ENCODE results near the gene EEF2K. TPM values are rescaled to one million over a fixed set of nuclear protein-coding genes. Genes with fewer than 3 reads are reported as not detected.

Gene EEF2K
- total RNA-seq, 4 donors from 2014 or later: 10.6 to 26.9 (median 16.2) TPM

- Histone ChIP-seq H3K27me3 (no peaks in the 10 kb centered on the region), H3K9me3 (no peaks in the 10 kb centered on the region), H3K4me1 (peaks cover 19 to 48% (median 28%) of the 10 kb centered on the region in 3 donors), H3K36me3 (no peaks in the 10 kb centered on the region), H3K4me3 (peak overlapping the region; percentile 62 to 76 (median 72)), H3K27ac (peak overlapping the region; percentile 96 to 99 (median 98))
- TF ChIP-seq POLR2A (IDR thresholded peaks at IDR 0.05) (no peak), CTCF (IDR thresholded peaks at IDR 0.05) (peak in 1 of 6 experiments; percentile 2)
- intact Hi-C loops (cut with DNase I): loop anchor here (5.0 to 10.0 kb wide), 2 partner anchors 195 to 242 kb away; no protein-coding TSS in a partner anchor
- peak; percentile 51 for DNase-seq
- WGBS, 2 donors: 2 to 4% methylated on average over 17 to 18 of the region's 18 CpGs
Observed at GRCh38 chr16:22189473-22190080, 16.5 kb upstream of the EEF2K start.

GRCh38 chr16:22190081-22190775 is 15.8 kb upstream of the EEF2K start:
- Histone ChIP-seq H3K27me3 (no peaks in the 10 kb centered on the region), H3K9me3 (no peaks in the 10 kb centered on the region), H3K4me3 (peak overlapping the region; percentile 62 to 76 (median 72)), H3K4me1 (peaks cover 19 to 55% (median 28%) of the 10 kb centered on the region in 3 donors), H3K27ac (peak overlapping the region; percentile 96 to 99 (median 98)), H3K36me3 (no peaks in the 10 kb centered on the region)
- intact Hi-C loops (cut with DNase I): no loop called here
- DNase-seq: peak; percentile 100
- TF ChIP-seq CTCF (IDR thresholded peaks at IDR 0.05) (peak in 1 of 6 experiments; percentile 7), POLR2A (IDR thresholded peaks at IDR 0.05) (peak in 2 of 4 donors; percentile 84 to 93)
- 0 to 1% methylated on average over 23 to 36 of the region's 72 CpGs for WGBS, 2 donors

DNA sequence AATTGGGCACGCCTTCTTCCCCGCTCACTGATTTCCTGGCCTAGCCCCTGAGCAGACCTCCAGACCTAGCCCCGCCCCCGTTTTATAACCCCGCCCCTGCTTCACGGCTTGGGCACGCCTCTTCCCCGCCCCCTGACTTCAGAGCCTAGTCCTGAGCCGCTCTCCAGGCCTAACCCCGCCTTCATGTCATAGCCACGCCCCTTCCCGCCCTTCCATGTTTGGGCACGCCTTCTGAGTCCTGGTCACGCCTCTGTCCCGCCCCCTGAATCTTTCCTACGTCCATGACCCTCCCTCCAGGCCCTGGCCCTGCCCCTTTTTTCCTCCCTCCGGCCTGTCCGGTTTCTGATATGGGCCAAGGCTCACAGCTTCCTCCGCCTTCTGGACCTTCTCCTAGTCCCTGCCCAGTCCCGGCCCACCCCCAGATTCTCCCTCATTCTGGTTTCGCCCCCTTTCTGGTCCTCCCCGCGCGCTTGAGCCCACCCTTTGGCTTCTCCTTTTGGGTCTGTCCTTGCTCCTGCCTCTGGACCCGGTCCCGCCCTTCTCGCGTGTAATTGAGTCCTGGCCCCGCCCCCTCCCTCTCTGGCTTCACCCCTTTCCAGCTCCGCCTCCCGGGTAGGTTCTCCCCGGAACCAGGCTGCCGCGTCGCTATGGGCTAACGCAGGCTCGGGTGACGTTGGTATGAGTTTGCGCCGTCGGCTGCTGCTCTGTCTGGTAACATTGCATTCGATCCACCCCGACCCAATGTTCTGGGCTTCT is 15.1 kb upstream of the EEF2K start:
- Histone ChIP-seq H3K36me3 (no peaks in the 10 kb centered on the region), H3K4me1 (peaks cover 19 to 61% (median 31%) of the 10 kb centered on the region in 3 donors), H3K9me3 (no peaks in the 10 kb centered on the region), H3K27ac (peak overlapping the region; percentile 96 to 99 (median 98)), H3K27me3 (no peaks in the 10 kb centered on the region), H3K4me3 (peak overlapping the region; percentile 38 to 76 (median 68))
- intact Hi-C loops (cut with DNase I): no loop called here
- peak in 3 of 4 donors; percentile 73 to 96 (median 93) for TF ChIP-seq POLR2A (IDR thresholded peaks at IDR 0.05)
- TF ChIP-seq CTCF (IDR thresholded peaks at IDR 0.05): no peak
- WGBS, 2 donors: 0 to 1% methylated on average over 24 of the region's 43 CpGs
- peak; percentile 100 for DNase-seq

DNA sequence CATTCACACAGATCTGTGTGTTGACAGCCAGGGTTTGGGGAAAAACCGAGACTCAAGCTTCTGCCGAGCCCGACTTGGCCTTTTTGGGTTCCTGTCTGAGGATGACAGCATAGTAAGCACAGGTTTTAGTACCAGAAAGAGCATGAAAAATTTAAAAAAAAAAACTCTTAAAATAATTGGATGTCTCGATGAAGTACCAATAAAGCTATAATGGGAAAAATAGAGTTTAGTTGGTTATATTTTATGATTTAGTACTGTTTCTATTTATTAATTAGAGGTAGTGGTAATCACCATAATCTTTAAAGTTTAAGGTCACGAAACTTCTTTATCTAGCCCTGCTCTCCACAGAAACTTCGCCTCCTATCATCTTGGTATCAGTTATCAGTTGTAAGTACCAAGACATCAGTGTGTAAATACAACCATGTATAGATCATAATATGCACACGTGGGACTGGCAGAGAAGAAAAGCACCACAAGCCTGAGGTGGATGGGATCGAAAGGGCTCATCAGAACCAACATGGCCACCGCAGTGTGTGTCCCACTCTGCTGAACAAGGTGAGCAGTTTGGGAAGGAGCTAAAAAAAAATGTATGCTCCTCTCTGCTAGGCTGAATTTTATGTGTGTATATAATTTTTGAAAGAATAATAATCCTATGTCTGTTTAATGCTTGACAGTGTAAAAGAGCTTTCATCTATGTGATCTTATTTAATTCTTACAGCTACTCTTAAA is 14.4 kb upstream of the EEF2K start:
- H3K9me3 ChIP-seq: no peaks in the 10 kb centered on the region
- peak overlapping the region; percentile 96 to 99 (median 98) for H3K27ac ChIP-seq
- WGBS, 2 donors: 14% methylated on average over 9 of the region's 9 CpGs
- H3K36me3 ChIP-seq: no peaks in the 10 kb centered on the region
- H3K4me3 ChIP-seq: peak overlapping the region; percentile 38 to 76 (median 66)
- H3K4me1 ChIP-seq: peaks cover 19 to 68% (median 34%) of the 10 kb centered on the region in 3 donors
- peak in 1 of 4 donors; percentile 2 for TF ChIP-seq POLR2A (IDR thresholded peaks at IDR 0.05)
- no peak for TF ChIP-seq CTCF (IDR thresholded peaks at IDR 0.05)
- no peaks in the 10 kb centered on the region for H3K27me3 ChIP-seq
- no peak for DNase-seq
- intact Hi-C loops (cut with DNase I): no loop called here
